AG04450 (cell line): ENCODE measurements around the gene RHO. TPM values are rescaled to one million over a fixed set of nuclear protein-coding genes. Genes with fewer than 3 reads are reported as not detected.

ENCODE experiments used
- CTCF ChIA-PET: fragments of 300-600, 350-600 bp; formaldehyde crosslinking; extraction: SDS; loops from one replicate; lab custom pipeline; 2022; ENCODE audit warnings: antibody characterized with exemption, inconsistent platforms; lab: Charles Lee
- POLR2A ChIA-PET: fragments of 350-600 bp; formaldehyde crosslinking; extraction: SDS; loops from one replicate; lab custom pipeline; 2021; ENCODE audit warnings: antibody characterized with exemption, inconsistent platforms; lab: Yijun Ruan, JAX
- DNase-seq: peaks from one replicate; pipeline ENCODE4 v3.0.0-alpha.2; 2011; ENCODE audit warnings: low read depth, low spot score
- H3K27ac ChIP-seq: one replicate; pipeline ENCODE4 v1.5.1; 2012; ENCODE audit warnings: low read depth, low read length, control low read depth
- H3K27me3 ChIP-seq: one replicate; pipeline ENCODE4 v1.6.0; 2012; ENCODE audit warnings: low read length; ENCODE audit not compliant: control insufficient read depth, insufficient read depth
- H3K4me3 ChIP-seq: 2 replicates; pipeline ENCODE4 v1.5.1; 2011; ENCODE audit warnings: mild to moderate bottlenecking, low read depth, low read length, control low read depth
- H3K9me3 ChIP-seq: 2 replicates; pipeline ENCODE4 v1.5.1; 2012; ENCODE audit warnings: low read length; ENCODE audit not compliant: control insufficient read depth, insufficient read depth
- CTCF ChIP-seq: IDR thresholded peaks from 2 replicates; pipeline ENCODE4 v1.5.1; 2011; ENCODE audit warnings: low read depth, low read length, control low read depth, inconsistent platforms
- polyA plus RNA-seq: library from polyadenylated mRNA; depleted of rRNA; stranded (reverse); fragments of >200 nt; gene quantifications from 2 replicates; pipeline ENCODE4 v1.2.3, GENCODE V29; 2011

The RHO gene
- polyA plus RNA-seq, 1 experiment: not detected

- no peak for DNase-seq
- H3K4me3 ChIP-seq: no peak overlapping the region
- no peaks in the 10 kb centered on the region for H3K27me3 ChIP-seq
- TF ChIP-seq CTCF: no peak
- ChIA-PET POLR2A (interaction anchor here (0.6 kb wide), 1 partner anchor 194 kb away, joined by 4 read pairs; no protein-coding TSS in a partner anchor), CTCF (no interaction called here)
- H3K27ac ChIP-seq: no peak overlapping the region
- H3K9me3 ChIP-seq: no peaks in the 10 kb centered on the region
Measured at GRCh38 chr3:129567939-129568338, 39.5 kb downstream of the RHO start.

GRCh38 chr3:129569856-129570255 lies 41.4 kb downstream of the RHO start:
- POLR2A ChIA-PET: no interaction called here
- TF ChIP-seq CTCF: no peak
- Histone ChIP-seq H3K27me3 (no peaks in the 10 kb centered on the region), H3K4me3 (no peak overlapping the region), H3K27ac (no peak overlapping the region), H3K9me3 (no peaks in the 10 kb centered on the region)
- no peak for DNase-seq
- CTCF ChIA-PET: no interaction called here

GRCh38 chr3:129571605-129572547 lies 43.4 kb downstream of the RHO start:
- TF ChIP-seq CTCF: no peak
- no peak overlapping the region for H3K27ac ChIP-seq
- POLR2A ChIA-PET: interaction anchor here (0.6 kb wide), 1 partner anchor 188 kb away, joined by 3 read pairs; no protein-coding TSS in a partner anchor
- H3K4me3 ChIP-seq: no peak overlapping the region
- DNase-seq: no peak
- CTCF ChIA-PET: no interaction called here
- H3K27me3 ChIP-seq: no peaks in the 10 kb centered on the region
- no peaks in the 10 kb centered on the region for H3K9me3 ChIP-seq

GRCh38 chr3:129572603-129573002 lies 44.2 kb downstream of the RHO start:
- Histone ChIP-seq H3K4me3 (no peak overlapping the region), H3K27me3 (no peaks in the 10 kb centered on the region), H3K9me3 (no peaks in the 10 kb centered on the region), H3K27ac (no peak overlapping the region)
- DNase-seq: no peak
- CTCF ChIA-PET: no interaction called here
- POLR2A ChIA-PET: no interaction called here
- no peak for TF ChIP-seq CTCF

GRCh38 chr3:129573493-129573892 lies 45.1 kb downstream of the RHO start:
- Histone ChIP-seq H3K27ac (no peak overlapping the region), H3K4me3 (no peak overlapping the region), H3K27me3 (no peaks in the 10 kb centered on the region), H3K9me3 (no peaks in the 10 kb centered on the region)
- POLR2A ChIA-PET: no interaction called here
- no peak for TF ChIP-seq CTCF
- no peak for DNase-seq
- CTCF ChIA-PET: no interaction called here
